Retina (tissue), 1 donor: Measurements from ENCODE around the gene NEO1.

Source experiments
- DNase-seq: peaks from one replicate; pipeline ENCODE4 v3.0.0-alpha.2; 2016

Gene NEO1

GRCh38 chr15:73331991-73332925 lies 280.0 kb downstream of the NEO1 start:
- DNase-seq = no peak

- DNase-seq = no peak
Observed at GRCh38 chr15:73333001-73333400, 280.7 kb downstream of the NEO1 start.

GRCh38 chr15:73334086-73334485 lies 281.8 kb downstream of the NEO1 start:
- DNase-seq = no peak

DNA sequence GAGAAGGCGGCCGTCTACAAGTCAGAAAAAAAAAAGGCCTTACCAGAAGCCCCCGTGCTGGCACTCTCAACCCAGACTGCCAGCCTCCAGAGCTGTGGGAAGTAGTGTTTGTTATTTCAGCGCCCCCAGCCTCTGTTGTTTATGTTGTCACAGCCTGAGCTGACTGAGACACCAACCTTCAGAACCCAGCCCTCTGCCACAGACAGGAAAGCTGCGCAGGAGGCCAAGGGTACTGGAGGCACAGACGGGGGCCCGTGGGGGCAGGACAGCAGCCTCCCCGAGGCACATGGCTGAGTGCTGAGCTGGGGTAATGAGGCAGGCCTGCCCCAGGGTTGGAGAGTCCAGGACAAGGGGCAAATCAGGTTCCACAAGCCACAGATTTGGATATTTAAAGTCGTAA lies 282.8 kb downstream of the NEO1 start:
- no peak for DNase-seq

- DNase-seq = no peak
Observed at GRCh38 chr15:73335471-73335870, 283.2 kb downstream of the NEO1 start.

GRCh38 chr15:73336756-73337155 lies 284.5 kb downstream of the NEO1 start:
- no peak for DNase-seq

- DNase-seq = no peak
Observed at GRCh38 chr15:73337187-73337586, 284.9 kb downstream of the NEO1 start.

DNA sequence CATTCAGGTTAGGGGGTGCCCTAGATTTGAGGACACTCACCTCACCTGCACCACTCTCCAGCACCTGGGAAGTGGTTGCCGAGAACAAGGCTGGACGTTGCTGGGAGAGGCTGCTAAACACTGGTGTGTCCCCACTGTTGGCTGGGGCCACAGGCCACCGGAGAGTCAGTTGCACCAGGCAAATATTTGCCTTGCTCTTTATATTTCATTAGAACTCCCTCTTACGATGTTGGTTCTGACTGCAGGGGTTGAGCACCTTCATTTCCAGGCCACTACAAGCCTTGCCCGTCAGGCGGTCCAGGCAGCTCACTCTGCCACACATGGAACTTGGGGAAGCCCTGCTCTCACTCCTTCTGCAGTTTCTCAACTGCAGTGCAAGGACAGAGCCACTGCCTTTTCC lies 285.8 kb downstream of the NEO1 start:
- no peak for DNase-seq

DNA sequence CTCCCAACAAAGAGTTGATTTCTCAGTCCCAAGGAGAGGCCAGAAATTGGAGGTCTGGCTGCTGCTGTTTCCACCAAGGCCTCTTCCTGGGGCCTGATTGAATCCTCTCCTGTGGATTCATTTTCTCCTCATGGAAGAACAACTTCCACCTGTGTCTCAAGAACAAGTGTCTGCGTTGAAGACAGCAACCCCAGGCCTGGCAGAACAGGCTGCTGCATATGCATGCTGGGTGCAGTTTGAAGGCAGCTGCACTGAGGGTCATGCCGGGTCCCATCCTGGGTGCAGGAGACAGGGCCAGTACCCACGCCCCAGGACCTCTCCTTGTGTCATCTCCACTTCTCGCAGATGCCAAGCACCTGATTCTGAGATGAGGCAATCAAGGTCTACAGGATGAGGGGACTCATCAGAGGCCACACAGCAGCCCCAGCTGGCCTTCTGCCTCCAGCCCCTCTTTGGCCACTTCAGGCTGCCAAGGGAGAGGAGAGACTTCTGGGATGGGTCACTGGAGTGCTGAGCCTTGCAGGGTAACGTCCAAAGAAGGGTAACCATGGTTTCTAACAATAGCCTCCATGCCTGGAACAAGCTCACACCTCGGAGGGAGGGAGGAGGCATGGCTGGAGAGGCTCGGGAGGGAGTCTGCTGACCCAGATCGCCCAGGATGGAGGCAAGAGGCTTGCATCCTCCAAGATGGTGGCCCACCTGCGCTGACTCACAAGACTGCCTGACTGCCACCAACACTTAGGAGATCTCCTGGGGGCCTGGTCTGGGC lies 286.5 kb downstream of the NEO1 start:
- DNase-seq = no peak

DNA sequence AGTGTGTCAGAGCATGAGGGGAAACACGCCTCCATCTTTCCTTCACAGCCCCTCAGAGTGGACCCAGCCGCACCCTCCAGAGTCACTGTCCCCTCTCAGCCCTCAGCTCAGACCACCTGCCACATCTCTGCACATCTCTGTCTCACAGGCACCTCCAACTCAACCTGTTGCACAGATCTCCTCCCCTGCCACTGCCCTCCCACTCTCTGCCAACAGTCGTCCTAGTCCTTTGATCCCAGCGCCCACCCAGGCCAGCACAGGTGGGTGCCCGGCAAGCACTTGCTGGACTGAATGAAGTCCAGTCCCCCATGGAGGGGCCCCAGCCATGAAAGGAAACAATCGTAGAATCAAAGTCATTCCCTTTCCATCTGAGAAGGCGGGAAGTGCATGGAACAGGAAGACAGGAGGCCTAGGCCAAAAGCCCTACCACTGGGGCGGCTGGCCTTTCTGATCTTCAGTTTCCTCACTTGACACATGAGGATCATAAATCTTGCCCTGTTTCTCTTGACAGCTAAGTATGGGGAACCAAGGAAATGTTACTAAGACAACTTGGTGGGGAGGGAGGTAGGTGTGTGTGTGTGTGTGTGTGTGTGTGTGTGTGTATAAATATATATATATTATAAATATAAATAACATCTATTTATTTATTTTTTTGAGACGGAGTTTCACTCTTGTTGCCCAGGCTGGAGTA lies 288.4 kb downstream of the NEO1 start:
- no peak for DNase-seq

- no peak for DNase-seq
Observed at GRCh38 chr15:73341886-73342600, 289.8 kb downstream of the NEO1 start.

DNA sequence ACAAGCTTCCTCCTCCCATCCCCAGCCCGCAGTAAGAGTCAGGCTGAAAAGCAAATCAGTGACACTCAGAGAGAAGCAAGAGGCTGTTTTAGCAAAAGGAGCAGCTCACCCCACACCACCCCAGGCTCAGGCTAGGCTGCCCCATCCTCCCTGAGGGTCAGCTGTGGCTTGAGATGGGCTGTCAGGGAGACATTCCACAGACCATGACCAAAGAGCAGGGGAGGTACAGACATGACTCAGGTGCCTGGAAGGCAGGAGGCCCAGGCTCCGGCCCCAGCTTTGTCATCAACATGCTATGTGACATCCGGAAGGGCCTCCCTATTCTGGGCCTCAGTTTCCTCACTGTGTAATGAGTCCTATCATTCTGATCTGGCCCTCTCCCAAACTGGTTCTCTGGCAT lies 291.8 kb downstream of the NEO1 start:
- DNase-seq = no peak

DNA sequence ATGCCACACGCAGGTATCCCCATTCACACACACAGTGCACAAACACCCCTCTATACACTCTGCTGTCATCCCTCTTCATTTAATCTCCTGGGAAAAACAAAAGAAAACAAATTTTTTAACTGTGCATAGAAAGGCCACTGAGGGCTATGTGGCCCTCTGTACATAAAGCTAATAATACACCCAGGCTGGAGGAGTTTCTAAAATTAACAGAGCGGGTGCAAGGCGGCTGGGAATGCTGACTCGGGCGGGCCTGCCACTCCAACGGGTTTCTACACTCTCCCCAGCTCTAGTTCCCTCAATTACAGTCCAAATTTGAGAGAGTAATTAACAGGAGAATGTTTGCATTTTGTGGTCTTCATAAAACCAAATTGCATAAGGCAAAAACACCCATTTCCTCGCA lies 293.4 kb downstream of the NEO1 start:
- DNase-seq = no peak

DNA sequence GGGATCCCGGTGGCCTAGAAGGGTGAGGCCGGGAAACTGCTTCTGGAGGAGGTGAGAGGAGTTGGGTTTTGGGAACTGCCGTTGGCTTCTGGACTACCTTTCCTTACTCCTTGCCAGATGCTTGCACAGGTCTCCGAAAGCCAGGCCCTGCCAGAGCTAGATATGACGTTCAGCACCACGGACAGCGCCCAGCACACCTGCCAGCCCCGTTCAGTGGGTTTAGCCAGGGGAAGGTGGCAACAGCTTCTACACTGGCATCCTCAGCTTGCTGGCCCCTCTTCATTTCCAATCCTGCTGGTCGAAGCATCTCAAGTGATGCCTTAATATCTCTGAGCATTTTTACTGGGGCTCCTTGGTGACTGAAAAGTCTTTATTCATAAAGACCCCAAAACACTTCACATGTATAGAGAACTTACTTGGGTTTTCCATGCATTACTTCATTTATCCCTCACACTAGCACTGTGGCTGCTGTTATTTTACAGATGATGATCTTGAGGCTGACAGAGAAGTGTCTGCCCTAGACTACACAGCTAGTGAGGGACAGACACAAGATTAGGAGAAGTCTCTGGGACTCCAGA lies 294.6 kb downstream of the NEO1 start:
- DNase-seq = peak; percentile 41

DNA sequence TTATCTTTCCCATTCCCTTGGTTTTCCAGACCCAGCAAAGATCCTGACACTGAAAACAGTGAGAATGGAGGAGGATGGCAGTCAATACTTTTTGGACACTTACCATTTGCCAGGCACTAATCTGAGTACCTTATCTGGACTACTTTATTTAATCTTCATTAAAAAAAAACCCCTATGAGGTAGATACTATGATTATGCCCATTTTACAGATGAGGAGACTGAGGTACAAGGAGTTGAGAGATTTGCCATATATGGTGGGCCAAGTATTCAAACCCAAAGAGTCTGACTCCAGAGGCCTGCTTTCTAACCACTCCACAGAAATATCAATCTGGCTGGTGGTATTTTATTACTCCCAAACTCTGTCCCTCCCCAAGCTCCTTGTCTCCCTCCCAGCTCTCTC lies 296.9 kb downstream of the NEO1 start:
- no peak for DNase-seq

- no peak for DNase-seq
Observed at GRCh38 chr15:73352082-73352481, 299.8 kb downstream of the NEO1 start.

DNA sequence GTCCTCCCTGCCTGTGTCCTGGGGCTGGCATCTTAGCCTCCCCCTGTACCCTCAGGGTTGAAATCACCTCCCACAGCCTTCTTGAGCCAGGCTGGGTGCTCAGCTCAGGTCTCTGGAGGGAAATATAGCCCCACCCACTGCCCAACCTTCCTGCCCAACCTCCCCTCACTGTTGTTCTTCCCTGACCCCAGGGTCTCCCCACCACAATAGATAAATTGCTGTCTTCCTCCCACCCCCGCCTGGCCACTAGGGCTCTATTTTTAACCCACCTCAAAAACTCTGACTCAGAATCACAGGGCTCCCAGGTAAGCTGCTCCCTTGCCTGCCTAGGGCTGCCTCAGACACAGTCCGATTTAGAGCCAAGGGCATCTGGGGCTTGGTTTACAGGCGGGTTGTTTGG lies 301.5 kb downstream of the NEO1 start:
- no peak for DNase-seq

- no peak for DNase-seq
Observed at GRCh38 chr15:73354241-73354640, 302.0 kb downstream of the NEO1 start.
